Aorta (tissue), 5 donors: ENCODE results near the gene RAF1. TPM values are rescaled to one million over a fixed set of nuclear protein-coding genes. Genes with fewer than 3 reads are reported as not detected.

Experiments used
- ATAC-seq: fragments of 200-7000 bp; cut with Tn5 transposase; one replicate; pipeline ENCODE4 v1.9.1; 2022; ENCODE audit warnings: moderate library complexity; ENCODE audit not compliant: low FRiP score
- DNase-seq, 2 donors: peaks; one replicate each; pipeline ENCODE4 v3.0.0-alpha.2; 2020
- H3K27ac ChIP-seq, 2 donors: one replicate each; pipeline ENCODE4 v1.5.1; 2013; ENCODE audit warnings: low read length in 2 of 2, mild to moderate bottlenecking in 2 of 2, moderate library complexity in 2 of 2, control low read depth in 1 of 2, inconsistent platforms in 1 of 2, low read depth in 1 of 2
- H3K27me3 ChIP-seq, 2 donors: one replicate each; pipeline ENCODE4 v1.6.1; 2013; ENCODE audit warnings: control low read depth in 1 of 2, low read length in 1 of 2, mild to moderate bottlenecking in 1 of 2, moderate library complexity in 1 of 2; ENCODE audit not compliant: insufficient read depth in 2 of 2, control insufficient read depth in 1 of 2
- H3K36me3 ChIP-seq, 2 donors: one replicate each; pipeline ENCODE4 v1.6.1; 2013; ENCODE audit warnings: control low read depth in 1 of 2, low read length in 1 of 2, mild to moderate bottlenecking in 1 of 2; ENCODE audit not compliant: insufficient read depth in 2 of 2, control insufficient read depth in 1 of 2
- H3K4me1 ChIP-seq, 2 donors: one replicate each; pipeline ENCODE4 v1.6.1; 2013; ENCODE audit warnings: low read length in 2 of 2, control low read depth in 1 of 2, mild to moderate bottlenecking in 1 of 2, moderate library complexity in 1 of 2; ENCODE audit not compliant: insufficient read depth in 2 of 2, control insufficient read depth in 1 of 2
- H3K4me3 ChIP-seq, 2 donors: one replicate each; pipeline ENCODE4 v1.5.1; 2013; ENCODE audit warnings: low read length in 2 of 2, control low read depth in 1 of 2, mild to moderate bottlenecking in 1 of 2
- H3K9me3 ChIP-seq: one replicate; pipeline ENCODE4 v1.6.1; 2013; ENCODE audit warnings: mild to moderate bottlenecking, low read length; ENCODE audit not compliant: control insufficient read depth
- WGBS, 2 donors: extraction: QIAGEN DNeasy Blood & Tissue Kit; methylation state at CpG; one replicate each; pipeline ENCODE4 v1.1.7; 2013; 5-methylcytosine and 5-hydroxymethylcytosine counted together
- intact Hi-C, 2 donors: fragments of 100-400 bp; cut with DNase I; formaldehyde crosslinking; loops; one replicate each; pipeline versions ENCODE4 v1.14.2 to v1.15.0; 2022
- long read RNA-seq, 2 donors: library from polyadenylated mRNA; unstranded; transcript quantifications; one replicate each; pipeline ENCODE4 v2.0.0, GENCODE V29; 2020 to 2021
- polyA plus RNA-seq, 2 donors: library from polyadenylated mRNA; stranded (reverse); fragments of 200-250 nt; gene quantifications; one replicate each; pipeline ENCODE4 v1.2.3, GENCODE V29; 2013
- total RNA-seq, 2 donors: library from RNA; stranded (reverse); fragmentation: NEBNext Ultra II Directional; extraction: Animal tissue kit (Norgen Biotek cat#: 25700); gene quantifications; one replicate each; pipeline ENCODE4 v1.2.1, GENCODE V29; 2021
- donor health status: healthy with polysubstance abuse.
- donor health status: Bipolar disorder and iron deficiency.
- donor health status: DM: no; HTN: no; CAD: no.
- donor health status: DM: no; HTN: no; CAD: no.
- donor health status: DM: yes; HTN: yes; CAD: no.

RAF1 gene
- total RNA-seq (100 to 1,000 TPM in 1 of 2 donors, 10 to 100 TPM in 1; 96.2 to 117 TPM), polyA plus RNA-seq (10 to 100 TPM; 57.0 to 83.2 TPM)
- long read RNA-seq, donor 1, transcript RAF1-201 (17 exons, 3,300 nt), result major isoform, 44 of 99 reads
- long read RNA-seq, donor 1, partial matches to known transcripts, result 22 of 99 reads
- long read RNA-seq, donor 1, other reads (novel, unspliced or antisense), result 32 of 99 reads
- long read RNA-seq, donor 2, transcript RAF1-201 (17 exons, 3,300 nt), result major isoform, 11 of 45 reads
- long read RNA-seq, donor 2, partial matches to known transcripts, result 10 of 45 reads
- long read RNA-seq, donor 2, other reads (novel, unspliced or antisense), result 23 of 45 reads

DNA sequence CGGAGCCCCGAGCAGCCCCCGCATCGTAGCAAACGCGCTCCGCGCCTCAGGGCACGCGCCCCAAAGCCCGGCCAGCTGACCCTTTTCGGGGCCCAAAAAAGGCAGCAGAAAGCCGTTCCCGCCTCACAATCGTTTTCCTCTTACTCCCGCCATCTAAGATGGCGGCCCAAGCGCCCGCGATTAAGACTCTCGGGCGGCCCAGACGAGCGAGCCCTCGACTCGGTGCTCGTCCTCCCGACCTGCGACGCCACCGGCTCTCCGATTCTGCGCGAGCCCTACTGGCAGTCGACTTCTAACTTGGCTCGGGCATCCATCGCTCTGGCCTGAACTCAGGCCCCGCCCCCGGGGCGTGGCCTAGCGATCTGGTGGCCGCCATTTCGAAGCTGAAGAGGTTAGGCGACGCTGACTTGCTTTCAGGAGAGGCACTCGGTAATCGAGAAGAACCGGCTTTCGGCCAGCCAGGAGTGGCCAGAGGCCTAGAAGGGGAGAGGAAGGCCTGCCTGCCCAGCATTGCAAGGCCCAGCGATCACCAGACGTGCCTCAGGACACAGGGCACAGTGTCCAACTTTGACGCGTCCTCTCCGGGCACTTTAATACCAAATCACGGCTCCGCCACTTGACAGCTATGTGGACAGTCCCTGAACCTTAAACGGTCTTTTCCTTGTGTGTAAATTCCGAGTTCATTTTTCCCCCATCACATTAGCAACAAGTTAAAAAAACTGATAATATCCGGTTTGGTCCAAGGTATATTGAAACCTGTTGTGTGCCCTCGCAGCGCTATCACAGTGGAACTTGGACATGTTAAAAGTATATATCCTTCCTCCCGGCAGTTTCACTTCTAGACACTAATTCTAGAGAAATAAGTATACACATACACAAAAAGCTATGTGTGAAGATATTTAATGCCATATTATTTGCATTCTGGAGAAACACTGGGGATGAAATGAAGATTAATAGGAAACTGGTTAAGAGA is at the start of gene RAF1:
Gene RAF1 (minus strand): TSS at position 182 of the 973 bp plus-strand sequence. CDS start 45,396 bp downstream, outside the sequence.
- peak; percentile 99 for ATAC-seq
- DNase-seq, result peak; percentile 99
- peak within 1 kb of the TSS; percentile 70 to 74 for H3K4me3 ChIP-seq
- no peaks in the 10 kb centered on the region for H3K9me3 ChIP-seq
- no peaks in the 10 kb centered on the region for H3K36me3 ChIP-seq
- WGBS, 2 donors, result 1% methylated on average over 61 to 62 of the region's 62 CpGs
- no peaks in the 10 kb centered on the region for H3K27me3 ChIP-seq
- intact Hi-C loops, result loop anchor here (1.0 to 10.0 kb wide), 6 partner anchors 37 to 182 kb away; partner anchors contain the start of genes MKRN2 (in 1 of the 2) and TSEN2 (in 1 of the 2)
- H3K4me1 ChIP-seq, result no peaks in the 10 kb centered on the region
- H3K27ac ChIP-seq, result peak within 1 kb of the TSS; percentile 81 to 89

DNA sequence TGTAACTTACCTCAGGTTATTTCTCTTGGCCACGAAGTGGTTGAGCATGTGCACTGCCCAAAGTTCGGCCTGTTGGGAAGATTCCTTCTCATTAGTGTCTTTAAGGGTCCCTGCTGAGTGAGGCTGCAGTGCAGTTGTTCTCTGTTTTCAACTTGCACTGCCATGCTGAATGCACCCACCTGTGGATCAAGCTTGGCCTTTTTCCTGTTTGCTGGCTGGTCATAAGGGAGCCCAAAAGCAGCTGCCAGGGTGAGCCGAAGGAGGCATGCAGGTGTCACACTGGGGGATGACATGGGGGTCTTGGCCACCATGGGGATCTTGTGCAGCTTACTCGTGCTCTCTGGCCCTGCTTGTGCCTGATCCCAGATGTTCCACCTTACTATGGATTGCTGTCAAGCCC is 46.1 kb upstream of the RAF1 start:
- ATAC-seq (no peak), DNase-seq (no peak)
- no peaks in the 10 kb centered on the region for H3K36me3 ChIP-seq
- H3K27me3 ChIP-seq, result no peaks in the 10 kb centered on the region
- H3K27ac ChIP-seq, result no peak overlapping the region
- peaks cover 0 to 2% of the 10 kb centered on the region in 2 donors for H3K4me1 ChIP-seq
- intact Hi-C loops, result loop anchor here in 1 of 2 donors (10.0 kb wide), 1 partner anchor 45 kb away; the partner anchor contains the start of gene RAF1
- H3K9me3 ChIP-seq, result no peaks in the 10 kb centered on the region
- 83 to 85% methylated on average over 4 of the region's 4 CpGs for WGBS, 2 donors
- H3K4me3 ChIP-seq, result no peak overlapping the region

DNA sequence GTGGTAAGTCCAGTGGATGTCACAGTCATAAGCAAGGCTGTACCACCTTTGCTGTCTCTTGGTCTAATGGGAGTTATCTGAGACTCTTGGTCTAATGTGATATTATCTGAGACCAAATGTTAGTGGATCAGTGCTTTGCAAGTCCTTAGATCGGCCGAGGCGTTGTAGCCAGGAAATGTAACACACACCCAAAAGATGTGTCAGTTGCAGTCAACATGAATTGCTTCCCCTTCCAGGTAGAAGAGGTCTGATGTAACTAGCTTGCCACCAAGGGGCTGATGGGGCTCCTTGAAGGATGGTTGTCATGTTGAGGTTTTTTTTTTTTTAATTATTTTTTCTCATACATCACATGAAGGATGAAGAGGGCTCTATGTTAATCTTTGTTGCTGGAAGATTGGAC is 45.4 kb upstream of the RAF1 start:
- WGBS, 2 donors, result 92% methylated on average over 3 of the region's 3 CpGs
- no peak for DNase-seq
- ATAC-seq, result no peak
- Histone ChIP-seq H3K4me3 (no peak overlapping the region), H3K27me3 (no peaks in the 10 kb centered on the region), H3K36me3 (no peaks in the 10 kb centered on the region), H3K4me1 (peaks cover 0 to 2% of the 10 kb centered on the region in 2 donors), H3K27ac (peak overlapping the region in 1 of 2 donors; percentile 18), H3K9me3 (no peaks in the 10 kb centered on the region)
- intact Hi-C loops, result loop anchor here (5.0 to 10.0 kb wide), 4 partner anchors 47 to 575 kb away; partner anchors contain the start of genes MKRN2 (in 1 of the 2), RAF1 (in 1 of the 2) and RPL32 (in 1 of the 2)

- Histone ChIP-seq H3K36me3 (no peaks in the 10 kb centered on the region), H3K4me3 (no peak overlapping the region), H3K9me3 (no peaks in the 10 kb centered on the region), H3K27me3 (no peaks in the 10 kb centered on the region), H3K27ac (no peak overlapping the region), H3K4me1 (peaks cover 0 to 2% of the 10 kb centered on the region in 2 donors)
- ATAC-seq, result peak; percentile 77
- DNase-seq, result peak; percentile 88 to 93
- WGBS, 2 donors, result 34 to 38% methylated on average over 6 of the region's 6 CpGs
- intact Hi-C loops, result loop anchor here (5.0 to 10.0 kb wide), 4 partner anchors 46 to 574 kb away; partner anchors contain the start of genes MKRN2 (in 1 of the 2), RAF1 (in 1 of the 2) and RPL32 (in 1 of the 2)
Observed at GRCh38 chr3:12708584-12709192, 44.8 kb upstream of the RAF1 start.

DNA sequence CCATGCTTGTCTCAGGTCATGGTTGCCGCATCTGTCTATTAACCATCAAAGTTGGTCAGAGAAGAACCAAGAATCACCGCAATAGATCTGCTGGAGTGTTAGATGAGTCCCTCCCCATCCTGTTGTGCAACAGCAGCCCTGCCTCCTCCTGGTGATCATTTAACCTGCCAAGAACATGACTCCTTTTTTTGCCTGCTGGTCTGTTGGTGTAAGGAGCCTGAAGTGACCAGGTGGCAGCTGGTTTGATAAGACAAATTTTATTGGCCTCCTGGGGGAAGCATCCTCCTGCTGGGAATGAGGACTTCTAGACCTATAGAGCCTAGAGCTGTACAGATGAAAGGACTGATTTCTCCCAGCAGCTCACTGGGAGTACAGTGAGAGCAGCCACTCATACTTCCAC is 43.5 kb upstream of the RAF1 start:
- no peak for DNase-seq
- ATAC-seq, result no peak
- H3K4me1 ChIP-seq, result peaks cover 0 to 2% of the 10 kb centered on the region in 2 donors
- no peaks in the 10 kb centered on the region for H3K27me3 ChIP-seq
- intact Hi-C loops, result loop anchor here (5.0 to 10.0 kb wide), 4 partner anchors 45 to 573 kb away; partner anchors contain the start of genes MKRN2 (in 1 of the 2), RAF1 (in 1 of the 2) and RPL32 (in 1 of the 2)
- 93 to 97% methylated on average over 2 of the region's 2 CpGs for WGBS, 2 donors
- H3K27ac ChIP-seq, result no peak overlapping the region
- no peaks in the 10 kb centered on the region for H3K9me3 ChIP-seq
- no peaks in the 10 kb centered on the region for H3K36me3 ChIP-seq
- no peak overlapping the region for H3K4me3 ChIP-seq

- Histone ChIP-seq H3K36me3 (no peaks in the 10 kb centered on the region), H3K27ac (no peak overlapping the region), H3K27me3 (no peaks in the 10 kb centered on the region), H3K9me3 (no peaks in the 10 kb centered on the region), H3K4me3 (no peak overlapping the region), H3K4me1 (peaks cover 0 to 2% of the 10 kb centered on the region in 2 donors)
- 87 to 91% methylated on average over 2 of the region's 2 CpGs for WGBS, 2 donors
- ATAC-seq (peak; percentile 82), DNase-seq (peak in 1 of 2 donors; percentile 67)
- intact Hi-C loops, result loop anchor here (5.0 to 10.0 kb wide), 4 partner anchors 44 to 572 kb away; partner anchors contain the start of genes MKRN2 (in 1 of the 2), RAF1 (in 1 of the 2) and RPL32 (in 1 of the 2)
Observed at GRCh38 chr3:12706504-12707253, 42.8 kb upstream of the RAF1 start.

GRCh38 chr3:12705981-12706380 is 42.1 kb upstream of the RAF1 start:
- intact Hi-C loops, result loop anchor here (5.0 to 10.0 kb wide), 4 partner anchors 44 to 571 kb away; partner anchors contain the start of genes MKRN2 (in 1 of the 2), RAF1 (in 1 of the 2) and RPL32 (in 1 of the 2)
- Histone ChIP-seq H3K4me3 (no peak overlapping the region), H3K36me3 (no peaks in the 10 kb centered on the region), H3K27me3 (no peaks in the 10 kb centered on the region), H3K4me1 (peaks cover 0 to 2% of the 10 kb centered on the region in 2 donors), H3K27ac (no peak overlapping the region), H3K9me3 (no peaks in the 10 kb centered on the region)
- ATAC-seq (no peak), DNase-seq (no peak)
- 88% methylated on average over 1 of the region's 1 CpG for WGBS, 2 donors
